Dermis blood vessel endothelial cell (primary cell): ENCODE results near the gene MLLT10. TPM values are rescaled to one million over a fixed set of nuclear protein-coding genes. Genes with fewer than 3 reads are reported as not detected.

Source experiments
- DNase-seq: peaks from one replicate; pipeline ENCODE4 v3.0.0; 2010
- total RNA-seq: library from RNA; depleted of rRNA; stranded (reverse); fragments of >200 nt; gene quantifications from 2 replicates; pipeline ENCODE4 v1.2.3, GENCODE V29; 2014

Gene MLLT10
- total RNA-seq, 1 donor from 2014 or later, result 35.4 TPM

GRCh38 chr10:21517134-21518031, 16.6 kb upstream of the MLLT10 start:
- DNase-seq, result peak; percentile 57

GRCh38 chr10:21518149-21518640, 15.8 kb upstream of the MLLT10 start:
- DNase-seq, result peak; percentile 43

DNA sequence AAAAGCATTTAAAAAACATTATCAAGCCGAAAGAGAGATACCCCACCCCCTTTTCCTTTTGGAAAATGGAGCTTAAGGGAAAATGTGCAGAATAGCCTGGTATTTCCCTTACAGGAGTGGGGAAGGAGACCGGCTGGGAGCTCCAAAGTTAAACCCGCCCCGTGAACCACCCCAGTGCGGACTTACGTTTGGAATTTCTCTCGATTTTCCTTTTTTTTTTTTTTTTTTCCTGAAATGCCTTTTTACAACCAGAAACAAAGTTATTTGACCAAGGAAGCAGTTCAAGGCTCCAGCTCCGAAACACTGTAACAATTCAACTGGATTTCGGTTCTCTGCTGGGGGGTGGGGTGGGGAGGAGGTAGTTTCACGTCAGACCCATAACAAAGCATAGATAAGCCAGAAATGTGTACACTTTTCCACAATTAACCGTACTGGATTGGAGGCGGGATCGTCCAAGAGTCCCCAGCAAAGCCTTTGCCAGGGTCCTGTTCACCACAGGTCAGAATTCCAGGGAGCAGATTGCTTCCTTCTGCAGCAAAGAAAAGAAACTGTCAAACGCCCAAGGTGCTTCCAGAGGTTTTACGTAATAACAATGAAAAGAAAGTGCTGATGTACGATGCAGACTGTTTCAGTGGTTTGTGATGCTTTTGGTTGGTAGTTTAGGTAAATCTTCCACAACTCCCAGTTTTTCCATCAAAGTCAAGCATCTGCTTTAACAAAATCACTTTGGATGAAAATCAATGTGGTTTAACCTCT, 15.2 kb upstream of the MLLT10 start:
- DNase-seq, result peak; percentile 52

DNA sequence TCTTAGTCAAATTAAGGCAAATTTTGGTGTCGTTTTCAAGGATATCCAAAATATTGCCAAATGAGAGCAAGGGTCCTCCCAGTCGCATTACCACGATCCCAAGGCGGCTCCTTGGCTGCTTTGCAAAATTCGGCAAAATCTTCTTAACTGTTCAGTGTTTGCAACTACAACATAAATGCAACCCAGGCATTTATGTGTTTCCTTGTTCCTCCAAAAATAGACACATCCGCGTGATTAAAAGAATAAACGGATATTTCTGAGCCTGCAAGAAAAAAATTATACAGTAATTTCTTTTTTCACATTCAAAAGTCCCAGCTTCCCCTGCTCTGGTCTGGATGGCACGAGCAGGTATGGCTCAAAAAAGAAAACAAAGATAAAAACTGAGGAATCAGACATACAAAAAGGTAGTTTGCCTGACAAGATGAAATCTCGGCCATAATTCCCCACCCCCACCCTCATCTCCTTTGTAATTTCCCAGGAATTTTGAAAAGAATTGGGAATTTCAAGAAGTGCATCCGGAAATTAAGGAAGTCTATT, 14.6 kb upstream of the MLLT10 start:
- no peak for DNase-seq

DNA sequence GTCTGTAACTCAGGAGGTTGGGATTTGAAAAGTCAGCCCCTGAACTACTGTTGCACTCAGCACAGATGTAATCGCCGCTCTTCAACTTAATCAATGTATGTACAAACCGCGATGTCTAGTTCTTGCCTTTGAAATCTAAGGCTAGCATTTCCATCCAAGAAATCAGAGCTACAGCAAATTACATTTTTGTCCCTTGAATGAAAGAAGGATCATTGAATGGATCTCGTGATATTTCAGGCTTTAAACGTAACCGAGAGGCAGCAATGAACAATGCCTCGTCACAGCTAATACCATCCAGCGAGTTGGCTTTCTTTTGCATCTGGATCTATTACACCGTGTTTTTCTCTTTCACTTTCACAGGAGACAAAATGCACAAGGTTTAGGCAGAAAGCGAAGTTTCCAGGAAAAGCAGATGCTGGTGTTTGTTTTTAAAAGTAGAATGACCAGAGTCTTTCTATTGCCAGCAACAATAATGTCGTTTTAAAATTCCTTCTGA, 14.0 kb upstream of the MLLT10 start:
- DNase-seq, result peak; percentile 82

DNA sequence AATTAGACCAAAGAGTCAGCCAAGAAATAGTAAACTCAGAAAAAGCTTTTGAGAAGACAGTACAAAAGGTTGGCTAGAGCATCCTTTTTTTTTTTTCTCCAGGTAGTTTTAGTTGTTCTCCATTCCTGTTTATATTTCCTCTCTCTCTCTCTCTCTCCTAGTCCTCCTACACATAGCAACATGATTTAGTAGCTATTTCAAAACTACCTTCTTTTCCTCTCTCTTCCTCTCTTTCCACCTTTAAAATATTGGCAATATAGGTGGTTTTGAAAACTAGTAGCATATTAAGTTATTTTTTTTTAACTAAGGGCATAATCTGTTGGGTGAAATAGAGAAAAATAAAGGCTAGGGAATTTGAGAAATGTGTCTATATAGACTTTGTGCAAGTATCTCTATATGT, 13.5 kb upstream of the MLLT10 start:
- DNase-seq, result no peak

DNA sequence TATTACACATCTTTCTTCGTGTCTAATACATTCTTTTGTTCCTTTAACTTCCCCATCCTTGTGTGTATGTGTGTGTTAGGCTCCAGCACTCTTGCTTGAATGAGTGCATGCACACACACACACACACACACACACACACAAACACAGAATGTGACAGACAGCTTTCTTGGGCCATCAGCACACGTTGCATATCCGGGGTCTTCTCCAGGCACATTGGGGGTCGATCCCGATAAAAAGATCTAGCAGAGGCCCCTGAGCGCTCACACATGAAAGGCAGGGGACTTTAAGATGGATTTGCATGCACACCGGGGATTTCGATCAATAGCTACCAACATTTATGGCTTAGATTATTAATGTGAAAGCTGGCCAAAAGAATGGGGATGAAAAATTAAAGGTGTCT, 13.1 kb upstream of the MLLT10 start:
- DNase-seq, result no peak

DNA sequence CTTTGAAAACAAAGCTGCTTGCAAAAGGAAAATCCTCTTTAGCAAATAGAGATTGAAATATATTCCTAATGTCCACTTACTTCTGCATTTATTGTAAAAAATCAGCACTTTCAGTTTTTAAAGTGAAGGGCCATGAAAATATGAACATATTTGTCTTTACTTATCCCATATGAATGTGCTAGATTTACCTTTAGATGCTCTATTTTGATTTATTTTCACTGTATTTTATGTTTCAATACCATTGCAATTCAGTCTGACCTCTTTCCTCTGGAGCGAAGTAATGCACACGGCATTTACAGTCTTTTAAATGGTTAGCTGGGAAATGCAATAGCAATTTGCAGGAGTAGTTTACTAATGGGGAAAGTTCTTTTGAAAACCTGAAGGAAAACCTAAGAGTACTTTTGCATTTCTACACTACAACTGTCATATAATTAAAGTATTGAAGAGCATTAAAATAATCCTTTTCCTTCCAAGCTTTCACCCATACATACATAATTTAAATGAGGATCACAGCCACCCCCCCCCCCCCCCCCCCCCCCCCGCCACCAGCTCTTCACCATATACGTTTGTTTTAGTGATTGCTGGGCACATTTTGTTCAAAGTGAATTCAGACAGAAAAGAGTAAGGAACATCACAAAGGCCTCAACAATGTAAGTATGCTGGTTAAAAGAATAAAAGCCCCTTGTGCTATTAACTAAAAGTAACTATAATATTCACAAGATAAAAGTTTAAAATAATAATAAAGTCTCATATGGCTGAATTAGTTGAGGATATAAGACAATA, 12.1 kb upstream of the MLLT10 start:
- no peak for DNase-seq

GRCh38 chr10:21522631-21523406, 11.2 kb upstream of the MLLT10 start:
- no peak for DNase-seq

GRCh38 chr10:21523557-21524008, 10.4 kb upstream of the MLLT10 start:
- no peak for DNase-seq

DNA sequence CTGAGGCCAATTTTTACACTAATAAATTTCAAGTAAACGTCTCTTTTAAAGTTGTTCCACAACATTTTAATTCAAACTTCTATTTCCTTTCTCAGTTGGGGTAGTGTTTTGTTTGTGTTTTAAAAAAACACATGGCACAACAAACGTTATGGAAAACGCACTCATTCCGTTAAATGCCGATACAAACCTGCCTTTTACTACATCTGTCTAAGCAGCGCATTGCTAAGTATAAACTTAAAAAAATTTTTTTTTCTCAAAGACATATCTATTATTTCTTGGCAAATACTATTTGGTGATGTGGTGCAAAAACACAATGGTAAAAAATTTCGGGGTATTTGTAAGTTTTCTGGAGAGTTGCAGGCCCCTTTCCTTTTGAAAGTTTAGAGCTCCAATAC, 9.9 kb upstream of the MLLT10 start:
- no peak for DNase-seq

- DNase-seq, result peak; percentile 62
Observed at GRCh38 chr10:21524526-21525366, 9.3 kb upstream of the MLLT10 start.

DNA sequence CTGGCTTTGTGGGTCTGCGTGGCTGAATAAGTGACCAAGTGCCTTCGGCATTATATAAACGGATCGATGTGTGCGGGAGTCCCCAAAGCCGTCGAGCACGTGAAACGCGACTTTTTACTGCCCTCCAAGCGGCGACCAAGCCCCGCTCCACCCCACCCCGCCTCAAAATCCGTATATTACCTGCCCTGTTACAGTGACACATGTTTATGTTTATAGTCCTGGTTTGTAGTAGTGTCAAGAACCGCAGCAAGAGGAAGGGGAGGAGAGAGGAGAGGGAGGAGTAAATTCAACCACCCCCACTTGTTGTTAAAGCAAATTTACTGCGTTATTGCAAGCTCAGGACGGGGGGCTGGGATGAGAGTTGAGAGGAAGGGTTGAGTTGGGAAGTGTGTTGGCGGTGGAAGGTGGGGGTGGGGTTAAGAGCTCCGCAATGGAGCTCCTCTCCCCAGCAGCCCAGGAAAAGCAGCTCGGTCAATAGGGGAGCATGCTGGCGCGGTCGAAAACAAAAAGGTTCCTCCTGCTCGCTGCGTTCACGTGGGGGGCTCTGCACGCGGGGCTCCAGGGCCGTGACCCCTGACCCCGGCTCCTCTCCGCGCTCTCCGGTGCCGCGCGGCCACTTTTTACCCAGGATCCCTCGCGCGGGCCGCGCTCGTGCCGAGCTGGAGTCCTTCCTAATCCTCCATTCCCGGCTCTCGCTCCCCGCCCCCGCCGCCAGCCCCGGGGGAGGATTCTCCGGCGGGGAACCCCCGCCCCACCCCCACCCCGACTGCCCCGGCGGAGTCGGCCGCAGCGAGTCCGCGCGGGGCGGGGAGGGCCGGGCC, 8.5 kb upstream of the MLLT10 start, which contains the start of gene SKIDA1:
Gene SKIDA1 (minus strand): TSS at position 316 of the 821 bp plus-strand sequence. CDS start 7,860 bp downstream, outside the sequence.
- peak; percentile 87 for DNase-seq

DNA sequence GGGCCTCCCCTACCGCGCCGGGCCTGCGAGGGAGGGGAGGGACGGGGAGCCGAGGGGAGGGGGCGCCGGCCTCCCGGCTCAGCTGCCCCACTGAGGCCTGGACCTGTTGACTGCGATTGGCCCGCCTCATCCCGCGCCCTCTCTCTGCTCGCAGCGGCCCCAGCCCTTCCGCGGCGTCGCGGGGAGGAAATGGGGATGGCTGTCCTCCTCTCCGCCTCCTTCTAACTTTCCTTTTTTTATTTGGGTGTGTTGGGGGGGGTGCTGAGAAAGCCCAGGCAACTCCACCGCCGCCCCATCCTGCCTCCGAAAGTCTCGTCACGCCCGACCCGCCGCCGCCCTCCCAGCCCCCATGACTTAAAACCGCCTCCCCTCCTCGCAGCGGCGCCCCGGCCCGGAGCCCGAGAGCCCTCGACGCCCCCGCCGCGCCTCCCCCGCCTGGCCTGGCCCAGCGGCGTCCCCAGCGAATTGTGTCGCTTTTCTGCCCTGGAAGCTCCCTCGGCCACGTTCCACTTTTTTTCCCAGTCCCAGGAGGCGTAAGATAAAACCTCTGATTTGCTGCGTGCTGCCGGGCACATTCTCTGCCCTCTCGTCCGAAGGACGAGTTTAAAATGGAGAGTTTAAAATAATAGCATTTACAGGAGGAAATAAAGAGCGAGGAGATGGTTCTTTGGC, 7.7 kb upstream of the MLLT10 start:
- DNase-seq, result peak; percentile 74

DNA sequence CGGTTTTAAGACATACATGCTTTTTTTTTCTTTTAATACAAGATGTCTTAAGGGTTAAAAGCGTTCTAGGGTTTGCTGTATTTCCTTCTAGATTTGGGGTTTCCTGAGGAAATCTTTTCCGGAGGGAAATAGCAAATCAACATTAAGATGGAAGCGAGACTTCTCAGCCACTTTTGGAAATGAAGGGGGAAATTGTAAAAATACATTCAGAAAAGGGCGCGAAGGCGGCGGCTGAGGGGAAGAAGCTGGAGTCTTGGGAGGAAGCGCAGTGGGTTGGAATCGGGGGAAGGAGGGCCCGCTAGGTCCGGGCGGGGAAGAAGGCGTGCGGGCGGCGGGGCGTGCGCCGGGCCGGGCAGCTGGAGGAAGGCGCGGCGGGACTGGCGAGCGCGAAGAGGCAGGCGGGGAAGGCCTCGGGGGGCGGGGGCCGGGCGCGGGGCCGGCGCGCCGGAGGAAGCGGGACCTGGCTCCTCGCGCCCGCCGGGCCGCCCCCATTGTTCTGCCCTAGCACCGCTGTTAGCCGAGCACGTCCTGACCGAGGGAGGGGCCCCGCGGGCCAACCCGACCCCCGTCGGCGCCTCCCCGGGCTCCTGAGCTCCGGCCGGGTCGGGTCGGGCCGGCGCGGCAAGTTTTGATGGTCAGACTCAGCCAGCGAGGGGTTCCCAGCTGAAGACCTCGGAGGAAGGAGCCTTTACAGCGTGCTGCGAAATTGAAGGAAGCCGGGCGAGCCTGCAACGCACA, 7.0 kb upstream of the MLLT10 start:
- peak; percentile 80 for DNase-seq

- peak; percentile 60 for DNase-seq
Observed at GRCh38 chr10:21527598-21528235, 6.3 kb upstream of the MLLT10 start.

GRCh38 chr10:21528236-21529031, 5.6 kb upstream of the MLLT10 start:
- DNase-seq, result peak; percentile 28
